Medulla oblongata (tissue), 1 donor: Measurements from ENCODE around the gene ST6GALNAC2.
A peak's percentile ranks its signal among the peaks of the same experiment; 100 is the strongest.
"Not testable (repeated sequence)": the region's sequence is repeated elsewhere in the genome, so short reads cannot be mapped to it uniquely, and the experiment has no call there.

Experiments
- DNase-seq: peaks from one replicate; pipeline ENCODE4 v3.0.0-alpha.2; 2015; ENCODE audit errors: extremely low spot score

Gene ST6GALNAC2

DNA sequence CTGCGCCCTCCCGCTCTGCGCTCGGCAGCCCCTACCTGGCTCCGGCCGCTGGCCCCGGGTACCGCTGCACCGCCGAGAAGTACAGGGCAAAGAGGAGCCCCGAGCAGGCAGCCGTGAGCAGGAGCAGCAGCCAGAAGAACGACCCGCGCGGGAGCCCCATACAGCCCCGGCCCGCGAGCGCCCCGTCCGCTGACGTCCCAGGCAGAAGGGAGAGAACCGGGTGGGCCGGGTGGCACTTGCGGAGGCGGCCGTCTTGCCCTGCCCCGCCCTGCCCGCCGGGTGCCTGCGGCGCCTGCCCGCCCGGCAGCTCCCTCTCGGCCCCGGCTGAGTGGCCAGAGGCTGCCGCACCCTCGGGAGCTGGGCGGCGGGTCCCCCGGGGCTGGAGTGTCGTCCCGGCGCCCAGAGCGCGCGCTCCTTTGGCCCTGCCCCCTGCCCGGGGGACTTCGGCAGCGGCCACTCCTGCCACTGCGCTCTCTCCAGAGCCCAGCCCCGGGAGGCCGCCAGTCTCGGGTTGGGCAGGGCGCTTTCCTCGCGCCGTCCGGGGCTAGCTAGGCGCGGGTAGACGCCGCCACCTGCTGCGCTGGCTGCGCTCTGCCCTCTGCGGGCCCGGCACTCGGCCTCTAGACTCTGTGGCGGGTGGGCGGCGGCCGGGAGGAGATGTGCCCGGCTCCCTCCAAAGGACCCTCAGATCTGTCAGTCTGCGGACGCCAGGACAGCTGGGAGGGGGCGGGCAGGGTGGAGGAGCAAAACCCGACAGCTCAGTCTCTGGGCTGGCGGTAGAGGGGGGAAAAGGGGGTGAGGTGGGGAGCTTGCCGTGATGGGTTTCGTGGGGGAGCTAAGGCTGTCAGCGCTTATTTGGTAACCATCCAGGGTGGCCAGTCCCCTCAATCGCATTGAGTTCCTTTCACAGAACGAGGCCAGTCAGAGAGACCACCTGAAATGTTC lies at the start of gene ST6GALNAC2:
ST6GALNAC2 (minus strand) TSS at position 212 of the 945 bp plus-strand sequence; CDS start at position 160, 52 bp downstream.
- peak; percentile 63 for DNase-seq

DNA sequence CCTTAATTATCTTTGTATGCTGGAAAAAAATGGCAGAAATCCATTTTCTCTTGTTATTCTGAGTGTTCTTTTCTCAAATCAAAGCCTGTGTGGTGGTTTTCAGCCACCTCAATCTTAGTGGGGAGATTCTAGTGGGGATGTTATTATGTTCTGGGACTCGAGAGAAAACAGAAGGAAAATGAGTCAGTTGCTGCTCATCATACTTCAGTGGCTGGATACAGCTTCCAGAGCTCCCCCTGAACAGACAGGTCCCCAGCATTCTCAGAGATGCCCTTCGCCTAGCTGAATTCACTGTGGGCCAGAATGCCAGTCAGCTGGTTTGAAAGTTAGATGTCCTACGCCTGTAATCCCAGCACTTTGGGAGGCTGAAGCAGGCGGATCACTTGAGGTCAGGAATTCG lies 49.4 kb upstream of the ST6GALNAC2 start:
- DNase-seq = no peak

DNA sequence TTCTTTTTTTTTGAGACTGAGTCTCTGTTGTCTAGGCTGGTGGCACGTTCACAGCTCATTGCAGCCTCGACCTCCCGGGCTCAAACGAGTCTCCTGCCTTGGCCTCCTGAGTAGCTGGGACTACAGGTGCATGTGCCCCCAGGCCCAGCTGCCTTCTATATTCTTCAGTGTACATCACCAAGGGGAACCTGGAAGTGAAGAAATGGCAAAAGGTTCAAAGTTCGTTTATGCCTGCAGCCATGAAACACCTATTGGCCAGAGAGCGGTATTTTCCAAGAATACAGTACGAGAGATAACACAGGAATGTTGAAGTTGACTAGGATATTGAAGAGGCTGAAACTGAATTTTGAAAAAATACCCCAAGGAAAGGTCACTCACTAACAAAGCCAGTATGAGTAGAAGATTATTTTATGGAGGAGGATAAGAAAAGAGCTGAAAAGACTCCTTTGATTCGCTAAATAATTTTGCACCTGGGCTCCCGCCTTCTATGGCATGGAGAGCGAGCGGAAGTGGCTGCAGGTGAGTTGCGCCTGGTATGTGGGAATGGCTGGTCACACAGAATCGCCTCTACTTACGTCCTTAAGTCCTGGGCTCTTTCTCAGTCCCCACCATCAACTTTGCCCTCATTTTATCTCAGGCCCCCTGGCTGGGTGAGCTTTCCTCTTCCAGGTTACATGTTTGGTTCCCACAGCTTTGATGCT lies 48.1 kb upstream of the ST6GALNAC2 start:
- DNase-seq = no peak

DNA sequence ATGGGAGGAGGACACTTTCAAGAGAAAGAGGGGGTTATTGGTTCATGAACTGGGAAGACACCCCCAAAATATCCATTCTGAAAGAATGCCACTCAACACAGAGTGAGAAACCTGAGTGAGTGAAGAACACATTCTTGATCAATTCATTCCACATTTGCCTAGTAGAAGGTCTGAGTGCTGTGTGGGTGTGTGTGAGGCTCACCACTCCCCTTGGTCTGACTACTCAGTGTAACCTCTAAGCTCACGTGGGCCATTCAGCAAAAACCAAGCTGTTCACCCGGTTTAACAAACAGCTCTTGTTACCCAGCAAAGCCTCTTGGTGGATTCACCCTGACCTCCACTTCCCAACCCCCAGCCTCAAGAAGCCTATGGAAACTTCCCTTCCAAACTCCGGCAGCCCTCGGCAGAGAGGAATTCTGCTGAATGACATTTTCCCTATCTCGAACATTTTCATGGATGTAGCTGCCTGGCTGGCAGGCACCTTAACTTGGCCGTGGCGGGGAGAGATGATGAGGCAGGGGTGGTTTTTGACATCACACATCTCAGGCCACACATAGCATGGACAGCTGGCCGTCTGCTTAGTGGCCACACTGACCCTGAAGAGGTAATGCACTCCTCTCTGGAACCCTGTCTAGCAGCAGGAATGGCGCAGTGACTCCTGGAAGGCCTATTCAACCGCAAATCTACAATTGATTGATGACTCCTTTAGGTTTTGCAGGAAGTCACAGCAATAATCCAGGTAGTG lies 46.3 kb upstream of the ST6GALNAC2 start:
- no peak for DNase-seq

DNA sequence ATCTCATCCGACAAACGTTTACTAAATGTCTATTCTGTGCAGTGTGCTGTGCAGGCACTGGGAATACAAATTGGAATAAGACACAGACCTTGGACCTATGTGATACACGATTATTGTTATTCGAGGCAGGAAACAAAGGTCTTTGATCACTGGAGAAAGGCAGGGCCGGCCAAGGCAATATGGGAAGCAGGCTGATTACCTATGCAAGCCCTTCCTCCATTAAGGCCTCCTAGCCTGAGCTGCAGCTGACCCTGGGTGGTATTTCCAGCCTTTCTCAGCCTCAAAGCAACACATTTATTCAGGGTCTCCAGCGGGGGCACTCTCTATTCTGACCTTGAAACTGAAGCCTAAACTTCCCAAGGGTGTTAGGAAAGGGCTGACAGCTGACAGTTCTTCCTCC lies 44.5 kb upstream of the ST6GALNAC2 start:
- DNase-seq = no peak

DNA sequence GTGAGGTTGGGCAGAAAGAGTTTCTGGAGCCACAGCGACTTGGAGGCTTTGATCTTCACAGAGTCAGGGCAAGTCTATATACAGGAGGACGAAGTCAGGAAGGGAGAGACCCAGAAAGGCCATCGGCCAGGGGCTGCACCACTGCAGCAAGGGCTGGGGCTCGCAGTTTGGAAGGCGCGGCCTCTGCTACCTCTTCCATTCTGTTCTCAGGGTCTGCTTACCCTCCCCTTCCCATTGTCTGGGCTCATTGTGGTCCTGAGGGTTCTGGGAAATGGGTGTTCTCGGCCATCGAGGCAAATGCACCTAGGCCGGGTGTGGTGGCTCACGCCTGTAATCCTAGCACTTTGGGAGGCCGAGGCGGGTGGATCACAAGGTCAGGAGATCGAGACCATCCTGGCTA lies 41.9 kb upstream of the ST6GALNAC2 start:
- DNase-seq = no peak

DNA sequence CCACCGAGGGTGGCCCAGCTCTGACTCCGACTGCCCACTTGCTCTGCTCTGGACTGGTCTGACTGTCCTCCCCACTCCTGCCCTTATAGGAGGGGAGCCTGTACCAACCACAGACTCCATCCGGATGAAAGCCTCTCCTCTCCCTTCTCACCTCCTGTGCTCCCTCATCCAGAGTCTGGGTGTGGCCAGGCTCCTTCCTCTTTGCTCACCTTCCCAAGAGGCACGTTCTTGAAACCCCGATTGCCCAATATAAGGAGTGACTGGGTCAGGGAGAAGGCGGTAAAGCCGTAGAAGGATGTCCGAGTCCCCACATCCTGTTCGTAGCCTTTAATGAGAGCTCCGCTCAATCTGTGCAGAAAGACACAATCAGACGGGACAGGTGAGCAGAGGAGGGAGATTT lies 40.8 kb upstream of the ST6GALNAC2 start:
- no peak for DNase-seq

DNA sequence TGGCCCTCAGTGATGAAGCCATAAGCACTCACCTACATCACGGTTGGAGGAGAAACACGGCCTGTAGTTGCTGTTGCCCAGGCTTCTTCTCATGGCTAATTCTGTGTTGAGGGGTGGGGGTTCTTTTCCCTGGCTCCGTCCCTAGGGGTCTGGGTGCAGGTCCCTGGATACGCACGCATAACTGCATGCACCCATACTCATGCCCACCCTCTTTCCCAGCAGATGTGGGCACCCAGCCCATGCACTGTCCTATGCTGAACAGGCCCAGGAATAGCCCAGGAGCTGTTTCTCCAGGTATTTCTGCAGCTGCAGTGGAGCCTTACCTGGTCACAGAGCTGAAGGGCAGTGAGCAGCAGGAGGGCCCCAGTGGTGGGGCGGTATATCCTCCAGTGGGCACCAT lies 39.8 kb upstream of the ST6GALNAC2 start:
- no peak for DNase-seq

DNA sequence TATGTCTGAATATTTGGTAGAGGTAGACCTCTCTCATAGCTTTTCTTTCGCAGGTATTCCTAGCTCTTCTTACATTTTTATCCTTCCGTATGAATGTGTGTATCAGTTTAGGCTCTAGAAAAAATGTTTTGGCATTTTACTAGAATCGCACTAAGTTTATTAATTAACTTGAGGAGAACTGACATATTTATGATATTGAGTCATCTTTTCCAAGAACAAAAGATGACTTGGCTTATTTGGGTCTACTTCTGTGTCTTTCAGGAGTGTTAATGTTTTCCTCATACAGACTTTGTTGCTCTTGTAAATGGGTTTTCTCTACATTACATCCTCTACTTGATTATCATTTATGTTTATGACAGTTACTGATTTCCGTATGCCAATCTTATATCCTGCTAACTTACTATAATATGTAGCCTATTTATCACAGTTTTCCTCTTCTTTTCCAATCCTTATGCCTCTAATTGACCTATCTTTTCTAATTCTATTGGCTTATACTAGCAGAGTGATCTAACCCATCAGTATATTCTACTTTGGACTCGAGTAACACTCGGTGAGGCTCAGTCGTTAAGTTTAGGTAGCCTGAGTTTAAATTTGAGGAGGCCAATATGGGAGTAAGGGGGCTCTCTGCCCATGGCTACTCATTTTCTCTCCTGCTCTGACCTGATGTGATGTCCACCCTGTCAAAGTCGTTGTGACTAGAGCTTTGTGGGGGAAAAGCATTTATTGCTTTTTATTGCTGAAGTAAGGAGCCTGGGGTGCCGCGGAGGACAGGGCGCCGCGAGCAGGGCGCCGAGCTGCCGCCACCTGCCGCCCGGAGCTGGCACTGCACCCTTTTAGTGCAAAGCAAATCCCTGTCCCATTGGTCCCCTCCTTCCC lies 37.8 kb upstream of the ST6GALNAC2 start:
- DNase-seq = peak; percentile 67

DNA sequence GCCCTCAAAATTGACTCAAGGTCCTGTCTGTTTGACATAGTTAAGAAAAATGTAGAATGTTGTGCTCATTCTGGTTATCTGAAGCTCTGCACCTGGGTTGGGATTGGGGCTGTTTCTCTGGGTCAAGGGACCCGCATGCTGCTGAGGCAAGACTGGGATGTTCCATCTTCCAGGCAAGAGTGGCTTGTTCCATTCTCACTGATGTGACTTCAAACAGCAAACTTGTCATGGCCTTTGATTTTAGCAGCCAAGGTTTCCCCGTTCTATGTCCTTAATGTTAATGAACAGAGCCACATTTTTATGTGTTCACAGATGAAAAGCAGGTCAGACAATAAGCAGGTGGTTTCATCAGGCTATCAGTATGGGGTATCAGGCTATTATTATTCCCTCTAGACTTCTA lies 32.2 kb upstream of the ST6GALNAC2 start:
- no peak for DNase-seq

DNA sequence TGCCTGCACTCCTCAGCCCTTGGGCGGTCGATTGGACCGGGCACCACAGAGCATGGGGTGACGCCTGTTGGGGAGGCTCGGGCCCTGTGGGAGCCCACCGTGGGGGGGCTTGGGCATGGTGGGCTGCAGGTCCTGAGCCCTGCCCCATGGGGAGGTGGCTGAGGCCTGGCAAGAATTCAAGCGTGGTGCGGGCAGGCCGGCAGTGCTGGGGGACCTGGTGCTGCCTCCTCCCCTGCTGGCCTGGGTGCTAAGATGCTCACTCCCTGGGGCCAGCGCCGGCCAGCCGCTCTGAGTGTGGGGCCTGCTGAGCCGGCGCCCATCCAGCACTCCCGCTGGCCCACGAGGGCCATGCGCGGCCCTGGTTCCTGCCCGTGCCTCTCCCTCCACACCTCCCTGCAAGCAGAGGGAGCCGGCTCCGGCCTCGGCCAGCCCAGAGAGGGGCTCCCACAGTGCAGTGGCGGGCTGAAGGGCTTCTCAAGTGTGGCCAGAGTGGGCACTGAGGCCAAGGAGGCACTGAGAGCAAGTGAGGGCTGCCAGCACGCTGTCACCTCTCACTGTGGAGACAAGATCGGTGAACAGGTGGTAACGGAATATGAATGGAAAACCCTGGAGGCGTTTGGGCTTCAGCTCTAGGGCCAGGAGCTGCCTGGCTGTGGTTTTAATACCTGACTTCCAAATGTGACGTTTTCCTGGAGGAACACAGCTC lies 29.4 kb upstream of the ST6GALNAC2 start:
- DNase-seq = no peak

DNA sequence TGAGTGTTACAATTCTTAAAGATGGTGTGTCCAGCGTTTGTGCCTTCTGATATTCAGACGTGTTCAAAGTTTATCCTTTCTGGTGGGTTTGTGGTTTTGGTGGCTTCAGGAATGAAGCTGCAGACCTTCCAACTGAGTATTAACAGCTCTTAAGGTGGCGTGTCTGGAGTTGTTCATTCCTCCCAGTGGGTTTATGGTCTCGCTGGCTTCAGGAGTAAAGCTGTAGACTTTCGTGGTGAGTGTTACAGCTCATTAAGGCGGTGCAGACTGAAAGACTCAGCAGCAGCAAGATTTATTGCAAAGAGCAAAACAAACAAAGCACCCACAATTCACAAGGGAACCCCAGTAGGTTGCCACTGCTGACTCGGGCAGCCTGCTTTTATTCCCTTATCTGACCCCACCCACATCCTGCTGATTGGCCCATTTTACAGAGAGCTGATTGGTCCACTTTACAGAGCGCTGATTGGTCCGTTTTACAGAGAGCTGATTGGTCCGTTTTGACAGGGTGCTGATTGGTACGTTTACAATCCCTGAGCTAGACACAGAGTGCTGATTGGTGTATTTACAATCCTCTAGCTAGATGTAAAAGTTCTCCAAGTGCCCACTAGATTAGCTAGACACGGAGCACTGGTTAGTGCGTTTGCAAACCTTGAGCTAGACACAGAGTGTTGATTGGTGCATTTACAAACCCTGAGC lies 28.6 kb upstream of the ST6GALNAC2 start:
- not testable (repeated sequence) for DNase-seq

DNA sequence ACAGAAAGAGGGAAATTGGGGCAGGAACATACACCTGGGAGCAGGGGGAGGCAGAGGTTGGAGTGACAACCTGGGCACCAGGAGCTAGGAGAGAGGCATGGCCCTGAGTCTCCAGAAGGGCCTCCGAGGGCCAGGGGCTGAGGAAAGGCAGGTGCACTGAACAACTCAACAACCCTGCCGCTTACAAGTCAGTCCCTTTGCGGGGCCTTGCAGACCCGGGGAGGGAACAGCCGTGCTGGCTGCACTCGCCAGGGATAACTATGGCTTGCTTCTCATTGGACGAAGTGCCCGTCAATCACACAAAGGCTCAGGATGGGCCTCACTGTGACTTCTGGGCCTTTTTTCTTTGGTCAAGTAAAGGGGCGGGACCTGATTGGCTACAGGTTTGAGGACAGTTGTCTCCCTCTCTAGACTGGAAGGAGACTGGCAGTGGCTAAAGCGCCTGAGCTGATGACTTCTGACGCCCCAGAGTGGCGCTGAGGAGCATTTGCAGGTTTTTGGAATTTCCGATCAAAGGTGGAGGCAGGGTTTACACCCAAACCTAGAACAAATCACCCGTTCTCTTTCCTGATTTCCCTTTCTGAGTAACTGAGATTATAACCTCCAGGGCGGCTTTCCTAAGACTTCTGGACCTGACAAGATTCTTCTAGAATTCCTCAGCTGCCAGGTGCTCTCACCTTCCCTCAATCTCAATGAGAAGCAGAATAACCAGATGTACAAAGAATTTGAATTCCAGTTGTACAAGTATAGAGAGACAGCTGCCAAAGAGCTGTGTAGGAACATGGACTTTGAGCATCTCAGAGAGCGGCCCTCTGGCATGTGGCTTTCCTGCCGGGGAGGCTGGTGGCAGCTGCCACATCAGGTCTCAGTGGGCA lies 27.6 kb upstream of the ST6GALNAC2 start:
- no peak for DNase-seq

DNA sequence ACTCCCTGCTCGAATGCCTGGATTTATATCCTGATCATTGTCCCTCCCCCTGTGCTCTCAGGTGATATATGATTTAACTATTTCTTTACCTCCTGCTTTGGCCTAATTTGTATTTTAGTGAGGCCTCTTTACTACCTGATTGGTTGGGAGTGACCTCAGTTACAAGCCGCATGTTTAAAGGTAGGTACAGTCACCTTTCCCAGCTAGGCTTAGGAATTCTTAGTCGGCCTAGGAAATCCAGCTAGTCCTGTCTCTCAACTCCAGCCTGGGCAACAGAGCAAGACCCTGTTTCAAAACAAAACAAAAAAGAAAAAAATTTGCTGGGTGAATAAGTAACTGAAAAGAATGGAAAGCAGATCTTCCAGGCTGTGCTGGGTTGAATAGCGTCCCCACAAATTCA lies 26.8 kb upstream of the ST6GALNAC2 start:
- DNase-seq = no peak

DNA sequence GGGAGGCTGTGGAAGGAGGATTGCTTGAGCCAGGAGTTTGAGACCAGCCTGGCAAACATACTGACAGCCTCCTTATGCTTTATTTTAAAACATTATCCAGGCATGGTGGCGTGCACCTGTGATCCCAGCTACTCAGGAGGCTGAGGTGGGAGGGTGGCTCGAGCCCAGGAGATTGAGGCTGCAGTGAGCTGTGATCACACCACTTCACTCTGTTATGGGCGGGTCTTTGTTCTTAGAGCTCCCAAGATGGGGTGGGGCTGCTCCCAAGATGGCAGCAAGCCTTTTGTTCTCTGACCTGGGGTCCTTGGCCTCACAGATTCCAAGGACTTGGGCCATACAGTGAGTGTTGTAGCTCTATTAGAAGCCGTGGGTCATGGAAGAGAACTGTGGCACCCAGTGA lies 26.1 kb upstream of the ST6GALNAC2 start:
- no peak for DNase-seq

DNA sequence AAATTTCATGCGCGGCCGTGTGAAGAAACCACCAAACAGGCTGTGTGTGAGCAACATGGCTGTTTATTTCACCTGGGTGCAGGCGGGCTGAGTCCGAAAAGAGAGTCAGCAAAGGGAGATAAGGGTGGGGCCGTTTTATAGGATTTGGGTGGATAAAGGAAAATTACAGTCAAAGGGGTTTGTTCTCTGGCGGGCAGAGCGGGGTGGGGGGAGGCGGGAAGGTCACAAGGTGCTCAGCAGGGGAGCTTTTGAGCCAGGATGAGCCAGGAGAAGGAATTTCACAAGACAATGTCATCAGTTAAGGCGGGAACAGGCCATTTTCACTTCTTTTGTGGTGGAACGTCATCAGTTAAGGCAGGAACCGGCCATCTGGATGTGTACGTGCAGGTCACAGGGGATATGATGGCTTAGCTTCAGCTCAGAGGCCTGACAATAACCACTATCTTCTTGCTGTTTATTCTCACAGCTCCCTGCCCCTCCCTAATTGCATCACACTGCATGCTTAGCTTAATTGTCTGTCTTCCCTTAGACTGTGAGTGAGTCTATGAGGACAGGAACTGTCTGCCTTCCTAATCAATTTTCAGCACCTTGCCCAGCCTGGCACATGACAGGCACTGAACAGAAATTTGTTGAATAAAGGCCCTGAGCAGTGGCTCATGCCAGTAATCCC lies 25.6 kb upstream of the ST6GALNAC2 start:
- DNase-seq = not testable (repeated sequence)

DNA sequence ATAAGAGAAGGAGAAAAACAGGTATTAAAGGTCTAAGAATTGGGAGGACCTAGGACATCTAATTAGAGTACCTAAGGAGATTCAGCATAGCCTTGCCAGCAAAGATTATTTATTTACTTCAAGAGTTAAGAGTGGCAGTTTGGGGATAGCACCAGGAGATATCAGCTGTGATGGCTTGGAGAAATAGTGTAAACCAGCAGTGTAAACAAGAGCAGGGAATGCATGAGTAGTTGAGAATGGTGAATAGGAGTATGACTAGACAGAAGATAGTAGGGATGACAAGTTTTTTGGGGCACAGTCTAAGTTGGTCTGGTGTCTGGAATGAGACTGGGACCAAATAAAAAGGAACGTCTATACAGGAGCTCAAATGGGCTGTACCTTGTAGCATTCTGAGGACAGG lies 21.0 kb upstream of the ST6GALNAC2 start:
- not testable (repeated sequence) for DNase-seq

DNA sequence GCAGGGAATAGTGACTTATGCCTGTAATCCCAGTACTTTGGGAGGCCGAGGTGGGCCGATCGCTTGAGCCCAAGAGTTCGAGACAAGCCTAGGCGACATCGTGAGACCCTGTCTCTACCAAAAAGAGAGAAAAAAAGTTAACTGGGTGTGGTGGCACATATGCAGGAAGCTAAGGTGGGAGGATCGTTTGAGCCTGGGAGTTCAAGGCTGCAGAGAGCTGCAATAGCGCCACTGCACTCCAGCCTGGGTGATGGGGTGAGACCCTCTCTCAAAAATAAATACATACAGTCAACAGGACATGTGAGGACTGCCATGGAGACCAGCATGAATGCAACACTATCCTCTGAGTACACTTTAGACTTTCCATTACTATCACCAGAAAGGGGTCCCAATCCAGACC lies 15.4 kb upstream of the ST6GALNAC2 start:
- no peak for DNase-seq
